GM19239 (cell line): ENCODE measurements around the gene SCART1.

ENCODE experiments used
- DNase-seq: peaks from one replicate; pipeline ENCODE4 v3.0.0; 2011; ENCODE audit warnings: low spot score; ENCODE audit not compliant: insufficient read length
- FAIRE-seq: peaks from 2 replicates; lab custom pipeline; 2011; peaks lifted over from hg19 to GRCh38; lab: Jason Lieb, UNC

Gene SCART1

DNA sequence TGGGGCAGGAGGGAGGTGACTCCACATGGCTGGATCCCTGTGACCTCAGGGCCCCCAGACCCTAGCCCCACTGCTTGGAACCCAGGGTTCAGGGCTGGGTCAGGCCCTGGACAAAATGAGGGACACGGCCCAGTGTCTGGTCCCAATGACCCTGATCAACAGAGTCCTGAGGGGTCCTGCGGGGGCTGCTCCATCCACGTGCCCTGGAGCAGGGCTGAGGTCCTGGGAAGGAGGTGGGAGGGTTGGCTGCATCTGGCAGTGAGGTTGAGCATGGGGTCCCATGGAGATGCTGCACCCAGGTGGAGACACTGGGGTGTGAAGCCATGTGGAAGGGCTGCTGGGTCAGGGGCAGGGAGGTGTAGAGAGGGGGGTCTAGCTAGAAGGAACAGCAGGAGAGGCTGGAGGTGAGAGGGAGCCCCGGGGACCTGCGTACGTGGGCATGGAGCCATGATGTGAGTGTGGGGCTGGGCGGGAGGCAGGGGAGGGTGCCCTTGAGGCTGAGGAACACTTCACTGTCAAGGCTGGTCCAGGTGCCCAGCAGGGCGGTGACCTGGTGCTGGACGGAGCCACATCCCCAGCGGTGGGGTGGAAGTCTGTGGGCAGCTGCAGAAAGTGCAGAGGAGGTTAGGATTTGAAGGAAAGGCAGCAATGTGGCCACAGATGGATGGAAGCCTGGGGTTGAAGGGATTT lies 604 bp downstream of the SCART1 start:
- no peak for DNase-seq
- no peak for FAIRE-seq

DNA sequence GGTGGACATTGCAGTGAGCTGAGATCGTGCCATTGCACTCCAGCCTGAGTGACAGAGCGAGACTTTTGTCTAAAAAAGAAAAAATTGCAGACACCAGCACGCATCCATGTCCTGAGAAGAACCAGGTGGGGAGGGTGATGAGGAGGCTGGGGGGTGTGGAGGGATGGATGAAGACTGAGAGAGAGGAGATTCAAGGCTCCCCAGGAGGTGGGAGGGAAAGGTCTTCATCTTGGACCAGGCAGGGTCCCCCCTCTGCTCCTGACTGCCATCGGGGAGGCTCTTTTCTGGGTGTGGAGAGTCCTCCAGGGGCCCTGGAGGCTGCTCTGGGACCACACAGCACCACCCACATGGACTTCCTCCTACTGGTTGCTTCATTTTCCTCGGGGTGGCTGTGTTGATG lies 1.5 kb downstream of the SCART1 start:
- DNase-seq (no peak), FAIRE-seq (no peak)

DNA sequence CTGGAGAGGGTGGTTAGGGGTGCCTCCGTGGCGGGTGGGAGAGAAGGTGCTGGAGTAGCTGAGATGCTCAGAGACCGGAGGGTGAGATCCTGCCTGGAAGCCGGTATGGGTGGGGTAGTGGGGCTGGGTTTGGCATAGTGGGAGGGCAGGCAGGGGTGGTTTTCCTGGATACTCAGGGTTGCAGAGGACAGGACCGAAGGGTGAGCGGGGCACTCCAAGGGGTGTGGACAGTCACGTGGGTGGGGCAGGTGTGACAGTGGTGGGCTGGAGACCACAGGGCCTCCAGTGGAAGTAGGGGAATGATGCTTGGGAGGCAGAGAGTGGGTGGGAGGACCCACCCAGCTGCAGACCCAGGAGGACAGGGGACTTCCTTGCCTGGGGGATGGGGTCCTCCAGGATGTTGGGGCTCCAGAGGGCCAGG lies 1.9 kb downstream of the SCART1 start:
- no peak for DNase-seq
- no peak for FAIRE-seq

DNA sequence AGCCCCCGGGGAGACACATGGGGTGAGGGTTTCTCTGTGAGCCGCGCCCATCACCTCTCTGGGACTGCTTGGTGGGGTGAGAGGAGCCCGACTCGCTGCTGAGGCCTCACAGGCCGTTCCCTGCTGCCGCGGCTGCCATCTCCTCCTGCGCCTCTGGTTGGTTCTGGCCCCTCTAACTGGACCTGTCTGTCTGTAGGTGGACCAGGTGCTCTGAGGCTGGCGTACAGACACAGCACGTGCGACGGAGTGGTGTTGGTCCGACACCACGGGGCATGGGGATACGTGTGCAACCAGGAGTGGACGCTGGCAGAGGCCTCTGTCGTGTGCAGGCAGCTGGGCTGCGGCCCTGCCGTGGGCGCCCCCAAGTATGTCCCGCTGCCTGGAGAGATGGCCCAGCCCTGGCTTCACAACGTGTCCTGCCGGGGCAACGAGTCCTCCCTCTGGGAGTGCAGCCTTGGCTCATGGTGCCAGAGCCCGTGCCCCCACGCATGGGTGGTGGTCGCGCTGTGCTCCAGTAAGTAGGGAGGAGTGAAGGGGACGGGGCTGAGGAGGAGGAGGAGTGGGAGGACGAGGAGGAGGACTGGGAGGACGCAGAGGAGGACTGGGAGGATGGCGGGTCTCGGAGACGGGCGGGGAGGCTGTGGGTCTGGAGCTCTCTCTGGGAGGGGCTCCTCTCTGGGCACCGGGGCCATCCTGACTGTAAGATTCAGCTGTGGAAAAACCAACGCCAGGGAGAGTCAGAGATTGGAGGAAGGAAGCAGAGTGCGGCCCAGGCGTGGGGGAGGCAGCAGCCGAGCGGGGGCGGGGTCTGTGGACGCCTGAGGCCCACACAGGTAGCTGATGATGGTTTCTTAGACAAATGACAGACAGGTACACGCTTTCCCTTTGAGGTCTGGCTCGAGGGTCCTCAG lies 2.6 kb downstream of the SCART1 start:
- no peak for FAIRE-seq

DNA sequence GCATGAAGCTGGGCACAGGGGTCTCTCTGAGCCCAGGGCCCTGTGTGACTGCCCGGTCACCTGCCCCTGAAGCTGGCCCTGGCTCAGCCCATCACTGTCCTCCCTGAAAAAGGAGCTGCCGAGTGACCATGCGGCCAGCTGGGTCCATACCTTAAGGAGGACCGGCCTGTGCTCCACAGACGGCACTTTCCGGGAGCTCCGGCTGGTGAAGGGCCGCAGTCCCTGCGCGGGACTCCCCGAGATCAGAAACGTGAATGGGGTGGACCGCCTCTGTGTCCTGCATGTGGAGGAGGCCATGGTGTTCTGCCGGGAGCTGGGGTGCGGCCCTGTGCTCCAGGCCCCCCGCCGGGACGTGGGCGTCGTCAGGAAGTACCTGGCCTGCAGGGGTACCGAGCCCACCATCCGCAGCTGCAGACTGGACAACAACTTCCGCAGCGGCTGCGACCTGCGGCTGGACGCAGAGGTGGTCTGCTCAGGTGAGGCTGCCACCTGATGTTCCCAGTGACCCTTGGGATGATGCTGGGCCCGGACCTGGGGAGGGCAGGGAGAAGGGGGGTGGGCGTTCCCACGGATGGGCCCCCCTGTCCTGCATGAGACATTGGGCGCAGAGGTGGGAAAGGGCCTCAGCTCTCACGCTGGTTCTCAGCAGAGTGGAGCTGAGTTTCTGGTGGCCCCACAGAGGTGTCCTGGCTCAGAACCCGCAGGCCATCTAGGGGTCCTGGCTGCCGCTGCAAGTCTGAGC lies 3.5 kb downstream of the SCART1 start:
- no peak for DNase-seq
- FAIRE-seq, result no peak

More for the DNA sequence above, 2.6 kb downstream of the SCART1 start:
- DNase-seq, result no peak

DNA sequence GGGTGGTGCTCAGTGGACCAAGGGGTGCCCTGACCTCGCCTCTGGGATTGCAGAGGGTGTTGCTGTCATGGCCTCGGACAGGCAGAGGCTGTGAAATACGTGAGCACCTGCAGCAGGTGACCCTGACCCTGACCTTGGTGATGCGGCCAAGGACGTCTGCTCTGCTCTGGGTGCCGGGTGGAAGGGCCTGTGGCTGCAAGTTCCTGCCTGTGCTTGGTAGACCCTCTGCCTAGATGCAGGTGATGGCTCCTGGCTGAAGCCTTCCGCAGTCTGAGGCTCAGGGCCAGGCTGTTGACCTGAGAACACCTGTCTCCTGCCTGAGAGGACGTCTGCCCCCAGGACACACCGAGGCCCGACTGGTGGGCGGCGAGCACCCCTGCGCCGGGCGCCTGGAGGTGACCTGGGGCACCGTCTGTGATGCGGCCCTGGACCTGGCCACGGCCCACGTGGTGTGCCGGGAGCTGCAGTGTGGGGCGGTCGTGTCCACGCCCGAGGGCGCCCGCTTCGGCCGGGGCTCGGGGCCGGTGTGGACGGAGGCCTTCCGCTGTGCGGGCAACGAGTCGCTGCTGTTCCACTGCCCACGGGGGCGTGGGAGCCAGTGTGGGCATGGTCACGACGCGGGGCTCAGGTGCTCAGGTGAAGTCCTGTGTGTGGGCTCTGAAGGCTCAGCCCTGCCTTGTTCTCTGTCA lies 4.4 kb downstream of the SCART1 start:
- DNase-seq, result no peak
- no peak for FAIRE-seq

DNA sequence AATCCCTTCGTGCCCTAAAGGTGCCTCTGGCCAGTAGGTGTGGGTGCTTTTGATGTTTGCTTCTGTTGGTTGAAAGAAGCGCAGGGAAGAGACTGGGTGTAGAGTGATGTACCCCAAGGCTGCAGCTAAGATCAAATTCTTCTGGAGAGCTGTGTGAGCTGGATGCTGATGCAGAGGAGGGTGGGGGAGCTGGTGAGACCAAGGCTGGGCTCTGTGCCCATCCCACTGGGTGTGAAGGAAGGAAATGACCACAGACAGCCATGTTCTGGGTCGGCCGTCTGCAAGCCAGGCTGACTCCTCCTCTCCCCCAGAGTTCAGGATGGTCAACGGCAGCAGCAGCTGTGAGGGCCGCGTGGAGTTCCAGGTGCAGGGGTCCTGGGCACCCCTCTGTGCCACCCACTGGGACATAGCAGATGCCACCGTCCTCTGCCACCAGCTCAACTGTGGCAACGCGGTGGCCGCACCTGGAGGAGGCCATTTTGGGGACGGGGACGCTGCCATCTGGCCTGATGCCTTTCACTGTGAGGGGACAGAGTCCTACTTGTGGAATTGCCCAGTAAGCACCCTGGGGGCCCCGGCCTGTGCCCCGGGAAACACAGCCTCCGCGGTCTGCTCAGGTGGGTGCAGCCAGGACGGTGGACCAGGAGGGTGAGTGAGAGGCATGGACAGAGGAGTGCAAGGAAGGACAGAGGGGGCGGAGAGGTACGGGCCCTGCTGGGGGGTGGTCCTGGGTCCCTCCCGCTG lies 5.1 kb downstream of the SCART1 start:
- no peak for FAIRE-seq
- no peak for DNase-seq

DNA sequence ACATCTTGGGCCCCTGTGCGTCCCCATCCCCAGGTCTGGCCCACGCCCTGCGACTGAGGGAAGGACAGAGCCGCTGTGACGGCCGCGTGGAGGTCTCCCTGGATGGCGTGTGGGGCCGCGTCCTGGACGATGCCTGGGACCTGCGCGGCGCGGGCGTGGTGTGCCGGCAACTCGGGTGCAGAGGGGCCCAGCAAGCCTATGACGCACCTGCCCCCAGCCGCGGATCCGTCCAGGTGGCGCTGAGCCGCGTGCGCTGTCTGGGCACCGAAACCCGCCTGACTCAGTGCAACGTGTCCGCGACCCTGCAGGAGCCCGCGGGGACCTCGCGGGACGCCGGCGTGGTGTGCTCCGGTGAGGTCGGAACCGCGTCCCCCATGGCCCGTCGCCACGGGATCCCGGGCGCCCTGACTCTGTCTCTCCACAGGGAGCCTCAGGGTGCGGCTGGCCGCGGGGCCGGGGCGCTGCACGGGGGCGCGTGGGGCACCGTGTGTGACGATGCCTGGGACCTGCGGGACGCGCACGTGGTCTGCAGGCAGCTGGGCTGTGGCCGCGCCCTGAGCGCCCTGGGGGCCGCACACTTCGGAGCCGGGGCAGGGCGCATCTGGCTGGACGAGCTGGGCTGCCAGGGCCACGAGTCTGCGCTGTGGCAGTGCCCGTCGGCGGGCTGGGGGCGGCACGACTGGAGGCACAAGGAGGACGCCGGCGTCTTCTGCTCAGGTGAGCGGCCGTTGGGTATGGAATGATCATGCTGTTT lies 5.9 kb downstream of the SCART1 start:
- DNase-seq (no peak), FAIRE-seq (no peak)

DNA sequence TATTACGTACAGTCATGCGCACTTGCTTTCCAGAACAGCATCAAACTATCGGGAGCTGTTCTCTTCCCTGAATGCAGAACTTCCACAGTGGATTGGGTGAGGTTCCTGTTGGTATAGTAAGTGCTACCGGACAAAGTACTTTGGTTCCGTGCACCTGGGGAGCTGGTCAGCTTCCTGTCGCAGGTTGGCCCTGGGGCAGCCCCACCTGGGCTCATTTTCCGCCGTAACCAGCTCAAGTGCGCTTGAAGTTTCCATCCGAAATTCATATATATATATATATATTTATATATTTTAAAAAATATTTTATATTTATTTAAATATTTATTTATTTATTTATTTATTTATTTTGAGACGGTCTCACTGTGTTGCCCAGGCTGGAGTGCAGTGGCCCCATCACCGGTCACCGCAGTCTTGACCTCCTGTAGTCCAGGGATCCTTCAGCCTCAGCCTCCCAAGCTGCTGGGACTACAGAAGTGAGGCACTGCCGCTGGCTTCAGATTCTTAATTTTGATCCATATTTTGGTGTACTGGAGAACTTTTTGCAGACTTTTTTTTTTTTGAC lies 6.5 kb downstream of the SCART1 start:
- no peak for FAIRE-seq

DNA sequence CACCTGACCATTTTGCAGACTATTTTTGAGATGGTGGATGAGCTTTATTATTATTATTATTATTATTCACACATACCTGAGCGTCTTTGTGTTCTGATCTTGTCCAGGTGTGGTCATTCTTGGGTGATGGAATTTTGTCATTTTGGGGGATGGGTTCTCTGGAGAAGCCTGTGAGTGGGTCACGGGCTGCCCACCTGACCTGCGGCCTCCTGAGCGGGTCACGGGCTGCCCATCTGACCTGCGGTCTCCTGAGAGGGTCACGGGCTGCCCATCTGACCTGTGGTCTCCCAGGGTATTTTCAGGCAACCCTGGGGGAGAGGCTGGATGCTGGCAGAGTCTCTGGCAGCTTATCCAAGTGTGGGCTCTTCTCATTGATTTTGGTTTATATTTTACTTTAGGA lies 7.3 kb downstream of the SCART1 start:
- no peak for DNase-seq
- no peak for FAIRE-seq

More for the DNA sequence above, 6.5 kb downstream of the SCART1 start:
- no peak for DNase-seq

DNA sequence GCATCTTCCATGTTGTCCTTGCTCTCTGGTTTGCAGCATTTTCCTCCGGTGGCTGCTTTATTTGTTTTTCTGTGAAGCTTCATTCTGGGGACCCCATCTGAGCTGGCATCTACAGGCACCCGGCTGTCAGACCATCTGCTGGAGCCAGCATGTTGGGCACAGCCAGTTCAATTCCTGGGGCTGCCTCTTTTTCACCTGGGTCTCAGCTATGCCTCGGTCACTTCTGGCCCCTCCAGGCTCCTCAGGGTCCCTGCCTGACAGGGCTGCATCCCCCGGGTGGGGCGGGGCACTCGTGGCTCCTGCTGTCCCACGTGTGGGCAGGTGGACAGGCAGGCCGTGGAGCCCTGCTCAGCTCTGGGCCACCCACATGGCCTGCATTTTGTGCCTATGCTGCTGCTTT lies 8.1 kb downstream of the SCART1 start:
- FAIRE-seq, result no peak
- no peak for DNase-seq

DNA sequence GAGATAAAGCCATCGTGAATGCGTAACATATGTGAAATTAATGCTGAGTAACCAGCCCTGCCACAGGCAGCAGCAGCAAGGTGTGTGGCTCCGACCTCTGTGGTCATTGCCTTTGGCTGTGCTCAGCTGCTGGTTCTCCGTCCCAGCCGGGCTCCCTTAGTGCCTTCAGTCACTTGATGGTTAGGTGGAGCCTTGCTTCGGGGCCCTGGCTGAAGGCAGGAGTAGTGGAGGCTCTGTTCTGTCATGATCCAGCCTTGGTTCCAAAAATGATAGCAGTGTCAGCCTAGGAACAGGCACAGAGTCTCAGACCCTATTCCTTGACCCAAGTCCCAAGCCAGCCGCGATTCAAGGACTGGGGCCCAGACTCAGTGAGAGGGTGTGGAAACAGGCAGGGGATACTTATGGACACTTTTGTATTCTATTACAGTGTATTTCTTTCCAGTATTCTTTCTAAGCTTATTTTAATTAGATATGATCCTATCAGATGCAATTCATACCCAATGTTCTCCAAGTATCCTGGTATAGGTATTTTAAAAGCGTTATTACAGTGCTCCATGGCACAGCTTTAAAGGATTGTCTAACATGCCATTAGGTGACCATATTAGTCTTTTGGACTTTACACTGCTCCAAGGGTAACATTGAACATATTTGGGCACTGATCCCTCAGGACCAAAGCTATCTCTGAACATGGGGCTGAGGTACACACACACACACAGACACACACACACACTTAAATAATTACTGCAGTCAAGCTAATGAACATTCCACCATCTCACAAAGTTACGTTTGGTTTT lies 9.0 kb downstream of the SCART1 start:
- no peak for DNase-seq
- FAIRE-seq, result no peak

DNA sequence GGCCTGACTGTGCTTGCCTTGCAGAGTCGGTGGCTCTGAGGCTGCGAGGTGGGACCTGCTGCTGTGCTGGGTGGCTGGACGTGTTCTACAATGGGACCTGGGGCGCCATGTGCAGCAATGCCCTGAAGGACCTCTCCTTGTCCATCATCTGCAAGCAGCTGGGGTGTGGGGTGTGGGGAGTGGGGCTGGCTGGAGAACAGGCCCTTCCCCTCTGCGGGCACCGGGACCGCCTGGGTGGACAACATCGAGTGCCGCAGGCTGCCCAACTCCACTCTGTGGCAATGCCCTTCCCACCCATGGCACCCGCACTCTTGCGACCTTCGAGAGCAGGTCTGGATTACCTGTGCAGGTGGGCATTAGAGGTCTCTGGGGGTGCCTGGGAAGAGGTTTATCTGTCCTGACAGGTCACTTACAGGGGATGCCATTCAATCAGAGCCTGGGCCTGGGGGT lies 10.9 kb downstream of the SCART1 start:
- FAIRE-seq (no peak), DNase-seq (no peak)

DNA sequence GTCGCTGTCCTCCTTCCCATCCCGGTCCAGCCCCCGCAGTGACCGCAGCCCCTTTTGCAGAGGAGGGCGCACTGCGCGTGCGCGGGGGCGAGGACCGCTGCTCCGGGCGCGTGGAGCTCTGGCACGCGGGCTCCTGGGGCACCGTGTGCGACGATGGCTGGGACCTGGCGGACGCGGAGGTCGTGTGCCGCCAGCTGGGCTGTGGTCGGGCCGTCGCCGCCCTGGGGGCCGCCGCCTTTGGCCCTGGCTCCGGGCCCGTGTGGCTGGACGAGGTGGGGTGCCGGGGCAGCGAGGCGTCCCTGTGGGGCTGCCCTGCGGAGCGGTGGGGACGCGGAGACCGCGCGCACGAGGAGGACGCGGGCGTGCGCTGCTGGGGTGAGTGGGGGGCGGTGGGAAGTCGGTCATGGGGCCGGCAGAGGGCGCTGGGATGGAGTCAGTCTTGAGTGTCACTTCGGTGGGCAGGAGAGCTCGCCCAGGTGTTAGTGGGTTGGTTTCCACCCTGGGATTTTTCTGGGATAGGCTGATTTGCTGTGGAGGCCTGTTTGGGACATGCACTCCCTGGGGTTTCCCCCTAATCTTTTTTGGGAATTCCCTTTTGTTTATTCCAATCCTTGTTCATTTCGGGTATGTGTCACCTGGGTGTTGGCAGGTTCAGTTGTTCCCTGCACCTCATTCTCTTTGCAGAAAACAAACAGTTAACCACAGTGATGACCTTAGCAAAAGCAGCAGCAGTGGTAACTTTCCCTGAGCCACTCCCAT lies 11.6 kb downstream of the SCART1 start:
- FAIRE-seq (no peak), DNase-seq (no peak)

DNA sequence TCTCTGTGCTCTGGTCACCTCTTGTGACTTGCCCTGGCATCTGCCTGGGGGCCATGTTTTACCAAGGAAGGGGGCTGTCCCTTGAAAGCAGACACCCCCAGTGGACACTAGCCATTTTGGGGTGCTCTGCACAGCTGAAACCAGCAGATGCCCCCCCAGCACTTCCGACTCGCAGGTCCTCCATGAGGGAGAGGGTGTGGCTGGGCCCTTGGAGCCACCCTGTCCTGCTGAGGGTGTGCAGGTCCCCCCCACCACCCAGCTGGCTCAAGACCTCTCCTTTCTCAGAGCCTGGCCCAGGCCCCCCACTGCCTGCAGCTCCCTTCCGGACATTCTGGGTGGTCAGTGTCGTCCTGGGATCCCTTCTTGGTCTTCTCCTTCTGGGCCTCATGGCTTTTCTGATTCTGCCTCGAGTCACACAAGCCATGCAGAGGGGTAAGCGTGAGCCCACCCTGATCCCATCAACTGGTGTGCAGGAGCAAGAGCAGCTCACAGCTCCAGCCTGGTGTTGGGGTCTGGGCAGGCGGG lies 12.3 kb downstream of the SCART1 start:
- no peak for FAIRE-seq
- no peak for DNase-seq

DNA sequence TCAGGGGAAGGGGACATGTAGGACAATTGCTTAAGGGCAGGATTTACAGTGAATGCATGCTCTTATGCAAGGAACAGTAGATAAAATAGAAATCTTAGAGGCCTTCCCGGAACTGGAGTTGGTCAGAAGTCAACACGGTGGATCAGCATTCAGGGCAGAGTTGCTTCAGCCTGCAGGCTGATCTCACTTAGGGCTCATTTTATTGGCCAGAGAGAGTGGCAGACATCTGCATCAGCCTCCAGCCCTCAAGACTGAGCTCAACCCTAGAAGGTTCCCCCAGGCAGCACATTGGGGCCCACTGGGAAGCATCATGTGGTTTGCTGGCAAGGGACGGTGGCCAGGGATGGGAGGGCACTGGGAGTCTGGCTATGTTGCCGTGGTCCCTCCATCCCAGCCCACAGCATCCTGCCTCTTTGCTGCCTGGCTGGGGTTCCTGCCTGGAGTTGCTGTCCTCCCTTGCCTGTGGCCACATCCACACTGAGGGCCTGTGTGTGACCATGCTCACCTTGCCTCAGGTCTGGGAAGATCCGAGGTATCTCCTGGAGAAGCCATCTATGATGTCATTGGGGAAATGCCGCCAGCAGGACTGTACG lies 13.0 kb downstream of the SCART1 start:
- no peak for FAIRE-seq
- no peak for DNase-seq
